Neuronal stem cell (in vitro differentiated cells): Measurements from ENCODE around the gene LLCFC1.

Experiments
- DNase-seq: peaks from one replicate; pipeline ENCODE4 v3.0.0-alpha.2; 2013; ENCODE audit warnings: low spot score
- H2AFZ ChIP-seq: one replicate; pipeline ENCODE4 v1.6.1; 2013; ENCODE audit warnings: mild to moderate bottlenecking, low read length, inconsistent platforms
- H2AK5ac ChIP-seq: 2 replicates; pipeline ENCODE4 v1.6.1; 2013; ENCODE audit warnings: low read depth, mild to moderate bottlenecking, inconsistent platforms, low read length, moderate library complexity, mixed read lengths
- H2BK120ac ChIP-seq: 2 replicates; pipeline ENCODE4 v1.6.1; 2013; ENCODE audit warnings: low read depth, mild to moderate bottlenecking, inconsistent platforms, low read length, moderate library complexity, mixed read lengths
- H2BK12ac ChIP-seq: one replicate; pipeline ENCODE4 v1.6.1; 2013; ENCODE audit warnings: low read length, inconsistent platforms
- H2BK15ac ChIP-seq: 2 replicates; pipeline ENCODE4 v1.6.1; 2013; ENCODE audit warnings: mild to moderate bottlenecking, low read length, inconsistent platforms, mixed read lengths
- H2BK5ac ChIP-seq: one replicate; pipeline ENCODE4 v1.6.1; 2013; ENCODE audit warnings: inconsistent platforms, mild to moderate bottlenecking, low read length, moderate library complexity
- H3K14ac ChIP-seq: one replicate; pipeline ENCODE4 v1.6.1; 2013; ENCODE audit warnings: low read length, inconsistent platforms
- H3K18ac ChIP-seq: 2 replicates; pipeline ENCODE4 v1.6.1; 2013; ENCODE audit warnings: low read length, inconsistent platforms
- H3K23ac ChIP-seq: 2 replicates; pipeline ENCODE4 v1.6.1; 2013; ENCODE audit warnings: low read depth, mild to moderate bottlenecking, mixed read lengths, low read length, inconsistent platforms; ENCODE audit not compliant: poor library complexity
- H3K27ac ChIP-seq: replicated peaks from 3 replicates; pipeline ENCODE4 v1.5.1; 2013; ENCODE audit warnings: low read length, inconsistent platforms
- H3K27me3 ChIP-seq, 3 experiments: 2 replicates each; pipeline ENCODE4 v1.6.1; 2013; ENCODE audit warnings: low read length in 3 of 3, mild to moderate bottlenecking in 2 of 3, inconsistent platforms in 1 of 3, low read depth in 1 of 3, mixed read lengths in 1 of 3, moderate library complexity in 1 of 3; ENCODE audit not compliant: control insufficient read depth in 3 of 3, insufficient read depth in 3 of 3
- H3K36me3 ChIP-seq, 2 donors: replicated peaks in 1 of 2; 2 replicates each; pipeline ENCODE4 v1.6.1; 2013; ENCODE audit warnings: low read length in 2 of 2; ENCODE audit not compliant: control insufficient read depth in 2 of 2, insufficient read depth in 2 of 2
- H3K4ac ChIP-seq: 2 replicates; pipeline ENCODE4 v1.6.1; 2013; ENCODE audit warnings: inconsistent platforms, mild to moderate bottlenecking, low read length, moderate library complexity
- H3K4me1 ChIP-seq, 2 donors: 1 replicate in 1 of 2; 2 replicates in 1 of 2; pipeline ENCODE4 v1.6.1; 2013; ENCODE audit warnings: low read length in 2 of 2, low read depth in 1 of 2; ENCODE audit not compliant: control insufficient read depth in 2 of 2, insufficient read depth in 1 of 2
- H3K4me2 ChIP-seq: one replicate; pipeline ENCODE4 v1.6.1; 2013; ENCODE audit warnings: mild to moderate bottlenecking, low read length, inconsistent platforms; ENCODE audit not compliant: insufficient read depth, poor library complexity, severe bottlenecking
- H3K4me3 ChIP-seq, 2 donors: 2 replicates each; pipeline ENCODE4 v1.5.1; 2013; ENCODE audit warnings: low read length in 2 of 2, mild to moderate bottlenecking in 2 of 2, inconsistent platforms in 1 of 2, moderate library complexity in 1 of 2
- H3K79me1 ChIP-seq: one replicate; pipeline ENCODE4 v1.6.1; 2013; ENCODE audit warnings: low read depth, mild to moderate bottlenecking, inconsistent platforms, low read length, moderate library complexity
- H3K9ac ChIP-seq: one replicate; pipeline ENCODE4 v1.6.1; 2013; ENCODE audit warnings: mild to moderate bottlenecking, low read depth, low read length, inconsistent platforms; ENCODE audit not compliant: poor library complexity
- H3K9me3 ChIP-seq, 2 donors: replicated peaks in 1 of 2; 2 replicates each; pipeline versions ENCODE3 to v1.6.1; 2013; ENCODE audit warnings: low read length in 2 of 2, mild to moderate bottlenecking in 2 of 2, inconsistent platforms in 1 of 2, low read depth in 1 of 2, mixed read lengths in 1 of 2, moderate library complexity in 1 of 2; ENCODE audit not compliant: control insufficient read depth in 2 of 2, insufficient read depth in 1 of 2
- H4K8ac ChIP-seq: one replicate; pipeline ENCODE4 v1.6.1; 2013; ENCODE audit warnings: low read depth, mild to moderate bottlenecking, inconsistent platforms, low read length, moderate library complexity
- H4K91ac ChIP-seq: one replicate; pipeline ENCODE4 v1.6.1; 2013; ENCODE audit warnings: low read length, low read depth, mild to moderate bottlenecking, inconsistent platforms; ENCODE audit not compliant: poor library complexity
- WGBS, 2 donors: extraction: QIAGEN DNeasy Blood & Tissue Kit; methylation state at CpG; one replicate each; pipeline ENCODE4 v1.1.7; 2013; ENCODE audit warnings: missing lambda C conversion rate in 2 of 2, mixed read lengths in 1 of 2; ENCODE audit not compliant: insufficient read length in 2 of 2, insufficient replicate concordance in 1 of 2; ENCODE audit errors: extremely low coverage in 2 of 2; 5-methylcytosine and 5-hydroxymethylcytosine counted together

The LLCFC1 gene

DNA sequence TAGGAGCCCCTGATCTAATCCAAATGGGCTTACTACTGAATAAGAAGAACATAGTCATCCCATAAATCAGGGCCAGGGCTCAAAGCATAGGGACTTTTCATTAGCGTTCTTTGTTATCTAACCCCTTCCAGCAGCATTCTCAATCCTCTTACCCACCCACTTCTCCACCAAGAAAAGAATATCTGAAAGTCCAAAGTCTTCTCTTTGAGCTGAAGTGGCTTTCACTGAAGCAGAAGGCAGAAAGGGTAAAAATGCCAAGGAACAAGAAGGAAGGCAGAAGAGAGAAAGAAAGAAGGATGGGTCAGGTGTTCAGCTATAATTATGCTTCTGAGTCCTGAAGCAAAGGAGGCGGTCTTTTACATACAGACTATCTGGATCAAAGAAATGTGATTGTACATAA lies 15.9 kb upstream of the LLCFC1 start:
- Histone ChIP-seq H3K18ac (no peak overlapping the region), H4K8ac (no peak overlapping the region), H2AFZ (no peak overlapping the region), H3K36me3 (no peaks in the 10 kb centered on the region), H4K91ac (no peak overlapping the region), H2AK5ac (no peak overlapping the region), H2BK15ac (no peak overlapping the region), H3K9me3 (no peaks in the 10 kb centered on the region), H3K4me1 (no peaks in the 10 kb centered on the region), H3K27me3 (no peaks in the 10 kb centered on the region), H3K14ac (no peak overlapping the region), H3K4me2 (no peak overlapping the region), H3K23ac (no peak overlapping the region), H3K79me1 (no peaks in the 10 kb centered on the region), H3K27ac (no peak overlapping the region), H2BK5ac (no peak overlapping the region), H2BK120ac (no peak overlapping the region), H3K4me3 (no peak overlapping the region), H3K9ac (no peak overlapping the region), H3K4ac (no peak overlapping the region), H2BK12ac (no peak overlapping the region)
- DNase-seq, result no peak
- WGBS, 2 donors, result no CpG with 5 or more reads among the region's 2 CpGs

DNA sequence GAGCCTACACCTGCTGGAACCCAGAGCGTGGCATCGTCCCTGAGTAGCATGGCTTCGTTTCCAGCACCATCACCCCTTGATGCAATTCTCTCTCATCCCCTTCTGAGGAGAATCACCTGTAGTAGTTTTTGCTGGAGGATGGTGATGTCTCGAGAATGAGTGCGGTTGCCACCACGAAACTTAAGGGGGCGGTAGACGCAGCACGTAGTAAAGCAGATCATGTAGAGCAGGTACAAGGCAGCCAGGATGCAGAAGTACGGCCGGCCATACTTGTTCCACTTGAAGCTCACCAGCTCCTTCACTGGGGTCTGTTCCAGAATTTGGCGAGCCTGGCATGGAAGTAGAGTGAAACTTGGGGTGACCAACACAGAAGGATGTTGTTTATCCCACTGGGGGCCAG lies 13.9 kb upstream of the LLCFC1 start:
- Histone ChIP-seq H3K4me3 (no peak overlapping the region), H3K4me1 (no peaks in the 10 kb centered on the region), H3K27me3 (no peaks in the 10 kb centered on the region), H2AFZ (no peak overlapping the region), H2AK5ac (no peak overlapping the region), H3K79me1 (no peaks in the 10 kb centered on the region), H3K9me3 (no peaks in the 10 kb centered on the region), H3K36me3 (no peaks in the 10 kb centered on the region), H2BK15ac (no peak overlapping the region), H4K91ac (no peak overlapping the region), H3K18ac (no peak overlapping the region), H3K4me2 (no peak overlapping the region), H2BK120ac (no peak overlapping the region), H3K14ac (no peak overlapping the region), H3K27ac (no peak overlapping the region), H2BK5ac (no peak overlapping the region), H3K23ac (no peak overlapping the region), H3K4ac (no peak overlapping the region), H4K8ac (no peak overlapping the region), H2BK12ac (no peak overlapping the region), H3K9ac (no peak overlapping the region)
- no CpG with 5 or more reads among the region's 12 CpGs for WGBS, 2 donors
- no peak for DNase-seq

DNA sequence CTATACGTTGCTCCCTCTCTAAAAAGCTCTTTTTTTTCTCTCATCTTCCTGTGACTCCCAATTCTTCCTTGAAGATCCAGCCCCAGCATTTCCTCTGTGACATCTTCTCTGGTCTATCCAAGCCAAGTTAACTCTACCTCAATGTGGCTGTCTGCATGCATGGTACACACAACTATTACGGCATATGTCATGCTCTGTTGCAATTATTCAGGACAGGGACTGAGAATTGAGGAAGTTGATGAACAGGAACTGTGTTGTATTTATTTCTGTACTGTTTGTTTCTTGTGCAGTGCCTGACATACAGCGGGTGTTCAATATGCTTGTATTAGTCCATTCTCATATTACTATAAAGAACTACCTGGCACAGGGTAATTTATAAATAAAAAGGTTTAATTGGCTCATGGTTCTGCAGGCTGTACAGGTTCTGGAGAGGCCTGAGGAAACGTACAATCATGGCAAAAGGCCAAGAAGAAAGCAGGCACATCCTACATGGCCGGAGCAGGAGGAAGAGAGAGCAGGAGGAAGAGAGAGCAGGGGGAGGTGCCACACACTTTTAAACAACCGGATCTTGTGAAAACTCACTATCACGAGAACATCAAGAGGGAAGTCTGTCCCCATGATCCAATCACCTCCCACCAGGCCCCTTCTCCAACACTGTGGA lies 12.1 kb upstream of the LLCFC1 start:
- Histone ChIP-seq H3K14ac (no peak overlapping the region), H2BK15ac (no peak overlapping the region), H2AK5ac (no peak overlapping the region), H3K18ac (no peak overlapping the region), H3K4me2 (no peak overlapping the region), H3K4ac (no peak overlapping the region), H2BK5ac (no peak overlapping the region), H3K27ac (no peak overlapping the region), H2AFZ (no peak overlapping the region), H3K36me3 (no peaks in the 10 kb centered on the region), H3K79me1 (no peaks in the 10 kb centered on the region), H2BK120ac (no peak overlapping the region), H3K9me3 (no peaks in the 10 kb centered on the region), H4K8ac (no peak overlapping the region), H3K4me1 (no peaks in the 10 kb centered on the region), H4K91ac (no peak overlapping the region), H3K4me3 (no peak overlapping the region), H2BK12ac (no peak overlapping the region), H3K23ac (no peak overlapping the region), H3K27me3 (no peaks in the 10 kb centered on the region), H3K9ac (no peak overlapping the region)
- WGBS, 2 donors, result no CpG with 5 or more reads among the region's 7 CpGs
- no peak for DNase-seq

DNA sequence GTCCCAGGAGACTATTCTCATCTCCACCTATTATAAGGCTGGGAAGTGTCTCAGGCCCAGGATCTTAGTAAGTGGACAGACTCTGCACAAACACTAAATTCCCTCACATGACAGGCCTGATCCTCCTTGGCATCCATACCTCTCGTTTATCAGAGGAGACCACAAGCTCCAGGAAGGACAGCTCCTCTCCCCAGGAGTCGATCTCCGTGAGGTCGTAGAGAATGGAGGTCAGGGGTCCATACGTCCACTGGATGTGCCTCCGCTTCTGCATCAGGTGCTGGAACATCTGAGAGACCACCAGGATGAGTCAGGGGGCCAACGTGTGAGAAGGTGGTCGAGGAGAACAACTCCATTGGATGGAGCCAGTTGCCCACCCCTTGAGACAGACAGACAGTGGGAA lies 11.3 kb upstream of the LLCFC1 start:
- no peak overlapping the region for H2BK5ac ChIP-seq
- H3K79me1 ChIP-seq, result no peaks in the 10 kb centered on the region
- H4K8ac ChIP-seq, result no peak overlapping the region
- no peak overlapping the region for H4K91ac ChIP-seq
- H3K4ac ChIP-seq, result no peak overlapping the region
- no peaks in the 10 kb centered on the region for H3K27me3 ChIP-seq
- H3K4me2 ChIP-seq, result no peak overlapping the region
- no peak overlapping the region for H2BK120ac ChIP-seq
- H3K23ac ChIP-seq, result no peak overlapping the region
- H3K9me3 ChIP-seq, result no peaks in the 10 kb centered on the region
- no peak overlapping the region for H2AK5ac ChIP-seq
- no peak overlapping the region for H2BK15ac ChIP-seq
- no peak overlapping the region for H3K14ac ChIP-seq
- WGBS, 2 donors, result no CpG with 5 or more reads among the region's 8 CpGs
- no peaks in the 10 kb centered on the region for H3K36me3 ChIP-seq
- H2BK12ac ChIP-seq, result no peak overlapping the region
- no peak overlapping the region for H3K4me3 ChIP-seq
- H3K4me1 ChIP-seq, result peaks cover 0 to 2% of the 10 kb centered on the region in 2 donors
- H2AFZ ChIP-seq, result no peak overlapping the region
- no peak overlapping the region for H3K9ac ChIP-seq
- no peak overlapping the region for H3K27ac ChIP-seq
- no peak for DNase-seq
- H3K18ac ChIP-seq, result no peak overlapping the region
